GM12891 (cell line): ENCODE results near the gene CUBN.

Experiments
- POLR2A ChIP-seq: IDR thresholded peaks from 2 replicates; pipeline ENCODE4 v1.6.1; 2011; ENCODE audit warnings: low read depth, low read length, control low read depth
- POLR2AphosphoS5 ChIP-seq: IDR thresholded peaks from 2 replicates; pipeline ENCODE4 v1.6.1; 2011; ENCODE audit warnings: low read depth, low read length, control low read depth
- POU2F2 ChIP-seq: IDR thresholded peaks from 2 replicates; pipeline ENCODE4 v1.6.1; 2011; ENCODE audit warnings: low read depth, mild to moderate bottlenecking, control low read depth, low read length, moderate library complexity
- SPI1 ChIP-seq: IDR thresholded peaks from 2 replicates; pipeline ENCODE4 v1.6.1; 2011; ENCODE audit warnings: low read depth, low read length, control low read depth

- TF ChIP-seq POLR2A (no peak), POU2F2 (no peak), POLR2AphosphoS5 (no peak), SPI1 (no peak)
Measured at GRCh38 chr10:17003651-17004286, 125.8 kb downstream of the CUBN start.
